Tibial nerve (tissue), 4 donors: Measurements from ENCODE around the gene PDLIM5.

Experiments used
- EP300 ChIP-seq, 2 donors: sonication (generic); formaldehyde crosslinking; IDR thresholded peaks; one replicate each; pipeline ENCODE4 v1.6.1; 2017; ENCODE audit warnings: antibody characterized with exemption in 2 of 2, mild to moderate bottlenecking in 1 of 2
- POLR2A ChIP-seq, 2 donors: fragments of 450-650 bp; IDR thresholded peaks; one replicate each; pipeline ENCODE4 v1.6.1; 2017; ENCODE audit warnings: antibody characterized with exemption in 2 of 2, mild to moderate bottlenecking in 2 of 2, moderate library complexity in 2 of 2
- TF ChIP-seq, protein P1 (sequence below), 5 experiments: fragments of 200-600 bp in 3 of 5; fragments of 450-650 bp in 2 of 5; sonication (generic) in 3 of 5; IDR thresholded peaks; one replicate each; pipeline ENCODE4 v1.5.1; 2016 to 2019; ENCODE audit warnings: antibody characterized with exemption in 5 of 5, mild to moderate bottlenecking in 3 of 5, moderate library complexity in 2 of 5

DNA sequence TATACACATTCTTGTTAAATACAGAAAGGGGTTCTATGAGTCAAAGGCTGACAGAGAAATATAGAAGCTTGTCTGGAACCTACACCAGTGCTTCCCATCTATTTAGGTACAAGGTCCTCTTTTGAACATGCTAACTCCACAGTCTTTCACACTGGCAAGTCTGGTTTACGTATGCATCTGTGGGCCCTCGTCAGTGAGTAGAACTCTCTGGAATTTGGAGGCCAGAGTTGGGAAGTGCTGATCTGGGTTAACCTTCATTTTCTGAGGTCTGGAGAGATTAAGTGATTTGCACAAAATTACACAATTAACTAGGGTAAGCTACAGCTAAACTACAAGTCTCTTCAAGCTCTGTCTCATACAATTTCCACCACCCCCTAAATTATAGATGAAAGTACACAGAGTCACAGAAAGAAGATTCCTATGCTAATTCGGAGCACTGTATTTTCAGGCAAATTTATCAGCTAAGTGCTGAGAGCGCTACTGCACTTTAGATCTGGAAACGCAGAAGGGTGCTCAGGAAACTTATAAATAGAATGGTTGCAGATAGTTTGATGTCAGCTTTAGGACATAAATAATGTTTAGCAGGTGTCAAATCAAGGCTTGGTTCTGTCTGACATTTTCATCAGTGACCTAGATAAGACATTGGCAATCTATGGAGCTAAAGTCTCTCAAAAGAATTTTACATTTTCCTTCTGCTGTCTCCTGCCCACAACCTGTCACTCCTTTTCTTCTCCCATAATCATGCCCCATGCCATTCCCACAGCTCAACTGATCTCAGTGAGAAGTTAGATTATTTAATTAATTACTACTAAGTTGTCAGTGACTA, 43.0 kb upstream of the PDLIM5 start:
- TF ChIP-seq, protein P1, sequence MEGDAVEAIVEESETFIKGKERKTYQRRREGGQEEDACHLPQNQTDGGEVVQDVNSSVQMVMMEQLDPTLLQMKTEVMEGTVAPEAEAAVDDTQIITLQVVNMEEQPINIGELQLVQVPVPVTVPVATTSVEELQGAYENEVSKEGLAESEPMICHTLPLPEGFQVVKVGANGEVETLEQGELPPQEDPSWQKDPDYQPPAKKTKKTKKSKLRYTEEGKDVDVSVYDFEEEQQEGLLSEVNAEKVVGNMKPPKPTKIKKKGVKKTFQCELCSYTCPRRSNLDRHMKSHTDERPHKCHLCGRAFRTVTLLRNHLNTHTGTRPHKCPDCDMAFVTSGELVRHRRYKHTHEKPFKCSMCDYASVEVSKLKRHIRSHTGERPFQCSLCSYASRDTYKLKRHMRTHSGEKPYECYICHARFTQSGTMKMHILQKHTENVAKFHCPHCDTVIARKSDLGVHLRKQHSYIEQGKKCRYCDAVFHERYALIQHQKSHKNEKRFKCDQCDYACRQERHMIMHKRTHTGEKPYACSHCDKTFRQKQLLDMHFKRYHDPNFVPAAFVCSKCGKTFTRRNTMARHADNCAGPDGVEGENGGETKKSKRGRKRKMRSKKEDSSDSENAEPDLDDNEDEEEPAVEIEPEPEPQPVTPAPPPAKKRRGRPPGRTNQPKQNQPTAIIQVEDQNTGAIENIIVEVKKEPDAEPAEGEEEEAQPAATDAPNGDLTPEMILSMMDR (IDR thresholded peaks at IDR 0.05), result no peak
- TF ChIP-seq POLR2A (IDR thresholded peaks at IDR 0.05), result no peak
- no peak for TF ChIP-seq EP300 (IDR thresholded peaks at IDR 0.05)
